Stimulated activated CD4-positive, alpha-beta T cell treated with anti-CD3 and anti-CD28 coated beads, Interleukin-12 subunit alpha, Interleukin-12 subunit beta, amount 100 ng/mL, for 24 hours (primary cell): ENCODE results near the gene ZNF532.
"Not testable (repeated sequence)": the region's sequence is repeated elsewhere in the genome, so short reads cannot be mapped to it uniquely, and the experiment has no call there.

ENCODE experiments used
- DNase-seq, 2 experiments: peaks; one replicate each; pipeline ENCODE4 v3.0.0-alpha.2; 2020; ENCODE audit warnings: low read depth in 2 of 2

Gene ZNF532

GRCh38 chr18:58850786-58851469, 13.7 kb upstream of the ZNF532 start:
- no peak for DNase-seq

- DNase-seq = no peak
These were observed 12.8 kb upstream of the ZNF532 start for GRCh38 chr18:58851856-58852255.

- no peak for DNase-seq
These were observed 12.0 kb upstream of the ZNF532 start for GRCh38 chr18:58852629-58853028.

GRCh38 chr18:58853561-58853960, 11.1 kb upstream of the ZNF532 start:
- no peak for DNase-seq

GRCh38 chr18:58855521-58855920, 9.2 kb upstream of the ZNF532 start:
- not testable (repeated sequence) for DNase-seq

GRCh38 chr18:58856881-58857280, 7.8 kb upstream of the ZNF532 start:
- DNase-seq = no peak

GRCh38 chr18:58858591-58859468, 5.8 kb upstream of the ZNF532 start:
- DNase-seq = no peak

GRCh38 chr18:58859907-58860306, 4.8 kb upstream of the ZNF532 start:
- DNase-seq = no peak

- DNase-seq = no peak
These were observed 3.9 kb upstream of the ZNF532 start for GRCh38 chr18:58860747-58861231.

- no peak for DNase-seq
These were observed 3.3 kb upstream of the ZNF532 start for GRCh38 chr18:58861353-58861752.

GRCh38 chr18:58861861-58862301, 2.8 kb upstream of the ZNF532 start:
- DNase-seq = no peak

GRCh38 chr18:58862356-58862755, 2.3 kb upstream of the ZNF532 start:
- no peak for DNase-seq

GRCh38 chr18:58862851-58863538, 1.7 kb upstream of the ZNF532 start:
- no peak for DNase-seq

- DNase-seq = peak in 1 of 2 experiments; percentile 18
These were observed 1.0 kb upstream of the ZNF532 start for GRCh38 chr18:58863539-58864145.

- DNase-seq = no peak
These were observed 435 bp downstream of the ZNF532 start for GRCh38 chr18:58865033-58865590.

GRCh38 chr18:58865701-58866065, 1.0 kb downstream of the ZNF532 start:
- no peak for DNase-seq

GRCh38 chr18:58866066-58866772, 1.5 kb downstream of the ZNF532 start:
- no peak for DNase-seq

- DNase-seq = no peak
These were observed 2.1 kb downstream of the ZNF532 start for GRCh38 chr18:58866773-58867150.

- no peak for DNase-seq
These were observed 2.7 kb downstream of the ZNF532 start for GRCh38 chr18:58867281-58867961.

GRCh38 chr18:58868440-58868839, 3.8 kb downstream of the ZNF532 start:
- no peak for DNase-seq
